ENCODE data around the gene FGD3.

GRCh38 chr9:93001031-93001430 is 53.7 kb downstream of the FGD3 start:
- TF ChIP-seq CTCF (IDR thresholded peaks at IDR 0.05) (no peak), POLR2AphosphoS5 (IDR thresholded peaks at IDR 0.05) (no peak), POLR2A (IDR thresholded peaks at IDR 0.05) (no peak)
